ENCODE data around the gene HAP1.

GRCh38 chr17:41775394-41776226 lies 41.2 kb upstream of the HAP1 start:
- TF ChIP-seq CTCF (IDR thresholded peaks at IDR 0.05; ENCODE audit: poor library complexity) (no peak), EZH2 (IDR thresholded peaks at IDR 0.05; ENCODE audit: borderline replicate concordance) (no peak), EZH2phosphoT487 (IDR thresholded peaks at IDR 0.05; ENCODE audit: low read depth, severe bottlenecking, unreplicated experiment) (no peak)

All from hepatocyte (in vitro differentiated cells).